Measurements from ENCODE around the gene C3orf22. TPM values are rescaled to one million over a fixed set of nuclear protein-coding genes. Genes with fewer than 3 reads are reported as not detected.
"Not testable (repeated sequence)": the region's sequence is repeated elsewhere in the genome, so short reads cannot be mapped to it uniquely, and the experiment has no call there.

Gene C3orf22
- total and polyA plus RNA-seq, 9 of the 15 experiments (the other 6 are each of a cell fraction or from before 2014, with no cell fraction given): not detected

GRCh38 chr3:126535636-126536035 is 23.1 kb downstream of the C3orf22 start:
- no peaks in the 10 kb centered on the region for H3K79me2 ChIP-seq (ENCODE audit: control insufficient read depth, insufficient read depth, low read length)
- H3K27ac ChIP-seq (ENCODE audit: extremely low read depth, low read depth, low read length): no peak overlapping the region
- ChIA-PET CTCF (ENCODE audit: low intra/inter-chr PET ratio) (no interaction called here), POLR2A (no interaction called here)
- peaks cover 2% of the 10 kb centered on the region for H3K9me3 ChIP-seq (replicated peaks; ENCODE audit: control insufficient read depth, insufficient read depth, low read depth, low read length)
- H3K4me2 ChIP-seq (ENCODE audit: insufficient read depth, low read length): no peak overlapping the region
- TF ChIP-seq MGA (IDR thresholded peaks at IDR 0.05): no peak
- intact Hi-C loops (cut with micrococcal nuclease): no loop called here
- peaks cover 7 to 12% of the 10 kb centered on the region in 2 experiments for H3K4me1 ChIP-seq (replicated peaks in 1 of 2; ENCODE audit: control insufficient read depth in 2 of 2, insufficient read depth in 2 of 2, low read length in 2 of 2)
- FAIRE-seq: no peak
- H3K27me3 ChIP-seq (ENCODE audit: control insufficient read depth in 2 of 2, insufficient read depth in 2 of 2, low read length in 2 of 2): peaks cover 0 to 6% of the 10 kb centered on the region in 2 experiments; a peak in 1 of 5 replicates
- DNase-seq (ENCODE audit: extremely low read depth in 1 of 4, low spot score in 3 of 4): no peak
- H3K36me3 ChIP-seq (ENCODE audit: control insufficient read depth, insufficient read depth, low read length): no peaks in the 10 kb centered on the region
- H3K9ac ChIP-seq (ENCODE audit: insufficient read depth in 1 of 2, low read depth in 2 of 2, low read length in 2 of 2): no peak overlapping the region
- no peaks in the 10 kb centered on the region for H4K20me1 ChIP-seq (replicated peaks; ENCODE audit: control insufficient read depth, insufficient read depth, low read length)
- ATAC-seq: no peak
- H3K4me3 ChIP-seq: no peak overlapping the region
- in situ Hi-C loops (cut with MboI): no loop called here
- no TSS peak for BruUV-seq (replicated peaks)
- H2AFZ ChIP-seq (ENCODE audit: low read depth, low read length): no peak overlapping the region
- H3K9me1 ChIP-seq (ENCODE audit: control insufficient read depth, insufficient read depth, low read length): no peaks in the 10 kb centered on the region

GRCh38 chr3:126534716-126535115 is 24.0 kb downstream of the C3orf22 start:
- CTCF ChIA-PET (ENCODE audit: low intra/inter-chr PET ratio): interaction anchor here (0.6 kb wide), 1 partner anchor 81 kb away, joined by 3 read pairs; no protein-coding TSS in a partner anchor
- in situ Hi-C loops (cut with MboI): not testable (repeated sequence)

More at GRCh38 chr3:126534716-126535115, 24.0 kb downstream of the C3orf22 start:
- H2AFZ ChIP-seq (ENCODE audit: low read depth, low read length); ATAC-seq; DNase-seq (ENCODE audit: extremely low read depth in 1 of 4, low spot score in 3 of 4); H3K79me2 ChIP-seq (ENCODE audit: control insufficient read depth, insufficient read depth, low read length); BruUV-seq (replicated peaks); H3K9me3 ChIP-seq (replicated peaks; ENCODE audit: control insufficient read depth, insufficient read depth, low read depth, low read length); H3K4me2 ChIP-seq (ENCODE audit: insufficient read depth, low read length); H3K9ac ChIP-seq (ENCODE audit: insufficient read depth in 1 of 2, low read depth in 2 of 2, low read length in 2 of 2); H3K27me3 ChIP-seq (ENCODE audit: control insufficient read depth in 2 of 2, insufficient read depth in 2 of 2, low read length in 2 of 2); FAIRE-seq; H3K9me1 ChIP-seq (ENCODE audit: control insufficient read depth, insufficient read depth, low read length); H3K36me3 ChIP-seq (ENCODE audit: control insufficient read depth, insufficient read depth, low read length); POLR2A ChIA-PET; H3K4me3 ChIP-seq; H3K4me1 ChIP-seq (replicated peaks in 1 of 2; ENCODE audit: control insufficient read depth in 2 of 2, insufficient read depth in 2 of 2, low read length in 2 of 2); intact Hi-C loops (cut with micrococcal nuclease); H3K27ac ChIP-seq (ENCODE audit: extremely low read depth, low read depth, low read length); H4K20me1 ChIP-seq (replicated peaks; ENCODE audit: control insufficient read depth, insufficient read depth, low read length): not testable (repeated sequence)
- 0% methylated on average over 6 of the region's 7 CpGs for WGBS (ENCODE audit: insufficient coverage, low coverage, missing lambda C conversion rate)

Data from K562 (cell line).